Left colon (tissue), 2 donors: ENCODE data around the gene NFIA. TPM values are rescaled to one million over a fixed set of nuclear protein-coding genes. Genes with fewer than 3 reads are reported as not detected.

Source experiments
- ATAC-seq: fragments of 200-7000 bp; cut with Tn5 transposase; one replicate; pipeline ENCODE4 v1.9.1; 2020; ENCODE audit warnings: mild to moderate bottlenecking, moderate library complexity
- DNase-seq, 2 donors: peaks; one replicate each; pipeline ENCODE4 v3.0.0-alpha.2; 2020
- intact Hi-C, 2 donors: fragments of 100-400 bp; cut with DNase I in 1 of 2; cut with micrococcal nuclease in 1 of 2; formaldehyde crosslinking; loops; one replicate each; pipeline versions ENCODE4 v1.11.2 to v1.14.0; 2022; cut with DNase I, micrococcal nuclease
- total RNA-seq, 2 donors: library from RNA; stranded (reverse); fragmentation: NEBNext Ultra II Directional; extraction: Animal tissue kit (Norgen Biotek cat#: 25700); gene quantifications; one replicate each; pipeline ENCODE4 v1.2.1, GENCODE V29; 2021
- donor health status: DM: no; HTN: no; CAD: no.
- donor health status: DM: yes; HTN: yes; CAD: no.

NFIA gene
- total RNA-seq, 2 donors from 2014 or later: 51.1 to 51.4 TPM

DNA sequence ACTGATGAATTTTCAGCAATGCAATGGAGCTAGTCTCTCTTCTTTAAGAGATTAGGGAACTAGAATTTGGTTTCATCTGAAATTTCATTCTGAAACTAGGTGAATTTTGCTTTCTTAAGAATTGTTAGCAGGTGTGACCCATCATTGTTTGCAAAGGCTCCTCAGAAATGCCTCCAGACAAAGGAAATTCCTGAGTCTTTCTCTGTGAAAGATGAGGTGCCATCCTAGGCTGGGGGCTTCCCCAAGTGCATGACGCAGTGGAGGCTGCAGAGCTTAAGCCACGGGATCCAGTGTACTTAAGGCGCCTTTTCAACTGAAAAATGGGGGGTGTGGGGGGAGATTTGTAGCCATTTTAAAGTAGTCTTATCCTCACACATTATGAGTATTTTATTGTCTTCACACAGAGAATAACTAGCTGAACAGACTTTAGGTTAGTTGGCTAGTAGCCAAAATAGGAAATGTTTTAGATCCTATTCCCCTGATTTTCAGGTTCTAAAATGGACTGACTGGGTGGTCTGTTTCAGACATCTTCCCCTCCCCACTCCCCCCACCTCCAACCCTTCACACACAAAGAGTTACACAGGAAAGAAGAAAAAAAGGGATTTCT is 202.0 kb downstream of the NFIA start:
- DNase-seq (no peak), ATAC-seq (no peak)
- intact Hi-C loops: no loop called here

DNA sequence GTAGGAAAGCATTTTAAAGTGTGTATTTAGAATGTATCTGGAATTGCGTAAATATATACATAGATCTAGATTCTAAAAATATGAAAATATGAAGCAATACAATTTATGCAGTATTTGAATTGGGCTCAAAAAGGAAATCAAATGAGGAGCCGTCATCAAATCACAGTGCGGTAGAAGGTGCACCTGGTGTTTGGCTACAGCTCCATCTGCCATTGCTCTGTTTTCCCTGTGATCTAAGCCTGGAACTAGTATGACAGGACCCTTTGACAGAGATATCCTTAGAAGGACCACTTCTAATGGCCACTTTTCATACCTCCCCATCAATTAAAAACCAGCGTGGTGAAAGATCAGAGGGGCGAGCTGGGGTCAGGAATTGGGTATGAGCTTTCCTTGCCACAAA is 202.6 kb downstream of the NFIA start:
- intact Hi-C loops: no loop called here
- DNase-seq (no peak), ATAC-seq (no peak)

DNA sequence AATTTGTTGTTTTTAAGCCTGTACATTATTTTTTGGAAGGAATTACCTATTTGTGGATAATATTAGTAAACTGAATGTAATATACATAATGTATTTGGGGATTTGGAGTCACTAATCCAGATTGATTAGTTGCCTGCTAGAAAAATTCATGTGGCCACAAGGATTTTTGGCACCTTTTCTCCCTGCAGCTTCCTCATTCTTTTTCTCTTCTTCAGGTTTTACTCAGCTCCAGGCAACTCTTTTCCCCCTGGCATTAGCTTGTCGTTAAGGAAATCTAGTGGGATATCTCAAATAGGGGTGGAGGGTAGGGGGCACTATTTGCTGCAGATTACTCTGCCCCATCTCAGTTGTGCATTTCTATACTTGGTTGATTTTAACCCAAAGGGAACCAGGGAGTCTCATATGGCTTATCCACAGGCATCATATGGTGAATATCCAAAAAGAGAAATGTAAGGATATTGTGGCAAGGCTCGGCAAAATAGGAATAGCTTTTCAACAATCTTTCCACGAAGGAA is 203.1 kb downstream of the NFIA start:
- no peak for DNase-seq
- intact Hi-C loops: no loop called here
- ATAC-seq: no peak

DNA sequence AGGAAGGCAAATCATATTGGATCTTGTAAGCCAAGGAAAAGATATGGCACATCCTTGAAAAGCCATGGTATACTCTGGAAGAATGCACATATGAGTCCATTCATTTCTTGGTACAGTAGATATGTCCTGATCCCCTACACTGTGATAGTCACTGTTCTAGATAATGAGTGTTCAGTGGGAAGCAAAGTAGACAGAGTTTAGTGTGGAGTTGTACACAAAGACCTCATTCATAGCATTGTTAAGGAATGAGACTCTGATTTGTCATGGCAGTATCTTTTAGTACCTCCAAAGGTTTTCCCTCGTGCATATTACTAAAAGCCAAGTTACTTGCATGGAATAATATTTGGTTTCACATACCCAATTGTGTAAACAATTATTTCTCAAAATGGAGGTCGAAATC is 204.7 kb downstream of the NFIA start:
- intact Hi-C loops: no loop called here
- DNase-seq: no peak
- no peak for ATAC-seq

DNA sequence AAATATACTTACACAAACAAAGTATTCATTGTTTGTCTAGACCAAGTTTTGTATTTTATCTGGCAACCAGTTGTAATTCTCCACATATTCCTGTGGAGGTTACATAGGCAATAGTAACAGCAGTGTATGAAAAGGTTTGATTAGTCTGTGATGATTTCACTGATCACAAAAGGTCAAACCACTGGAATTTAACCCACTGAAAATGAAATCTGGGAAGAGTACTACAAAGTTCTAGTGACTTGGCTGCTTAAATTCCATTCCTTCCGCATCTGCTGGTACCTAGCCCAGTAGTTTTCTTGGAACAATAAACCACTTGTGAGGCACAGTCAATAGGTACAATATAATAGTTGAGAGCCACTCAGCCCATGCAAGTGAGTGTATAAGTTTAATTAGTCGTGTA is 205.4 kb downstream of the NFIA start:
- intact Hi-C loops: no loop called here
- no peak for DNase-seq
- ATAC-seq: no peak

DNA sequence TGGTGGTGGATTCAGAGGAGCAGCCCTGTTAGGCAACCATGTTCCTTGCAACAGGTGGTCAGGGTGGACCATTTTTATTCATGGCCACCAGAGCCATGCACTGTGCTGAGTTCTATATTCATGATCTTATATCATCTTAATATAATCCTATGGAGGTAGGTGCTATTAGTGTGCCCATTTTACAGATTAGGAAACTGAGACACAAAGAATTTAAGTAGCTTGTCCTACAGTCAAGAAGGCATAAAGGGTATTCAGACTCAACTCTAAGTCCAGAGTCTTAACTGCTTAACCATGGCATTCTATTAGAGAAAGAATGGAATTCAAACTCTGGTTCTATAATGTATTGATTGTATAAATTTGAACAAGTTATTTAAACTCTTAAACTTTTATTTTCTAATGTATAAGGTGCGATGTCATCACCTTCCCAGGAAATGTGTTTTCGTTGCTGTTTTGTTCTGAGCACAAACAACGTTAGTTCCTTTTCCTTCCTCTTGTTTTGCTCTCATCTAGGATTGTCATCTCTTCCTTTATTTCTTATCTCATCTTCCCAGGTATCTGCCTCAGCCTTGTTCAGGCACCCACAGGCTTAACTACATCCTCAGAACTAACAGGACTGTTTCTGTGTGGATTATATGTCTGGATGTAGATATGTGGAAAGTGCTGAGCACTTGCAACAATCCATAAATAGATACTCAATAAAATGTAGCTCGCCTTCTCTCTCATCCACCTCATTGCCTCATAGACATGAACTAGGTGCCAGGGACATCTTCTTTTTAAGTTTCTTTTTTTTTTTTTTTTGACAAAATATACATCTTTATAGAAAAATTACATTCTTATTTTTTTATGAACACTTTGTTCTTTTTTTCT is 207.1 kb downstream of the NFIA start:
- intact Hi-C loops: no loop called here
- ATAC-seq (no peak), DNase-seq (no peak)

DNA sequence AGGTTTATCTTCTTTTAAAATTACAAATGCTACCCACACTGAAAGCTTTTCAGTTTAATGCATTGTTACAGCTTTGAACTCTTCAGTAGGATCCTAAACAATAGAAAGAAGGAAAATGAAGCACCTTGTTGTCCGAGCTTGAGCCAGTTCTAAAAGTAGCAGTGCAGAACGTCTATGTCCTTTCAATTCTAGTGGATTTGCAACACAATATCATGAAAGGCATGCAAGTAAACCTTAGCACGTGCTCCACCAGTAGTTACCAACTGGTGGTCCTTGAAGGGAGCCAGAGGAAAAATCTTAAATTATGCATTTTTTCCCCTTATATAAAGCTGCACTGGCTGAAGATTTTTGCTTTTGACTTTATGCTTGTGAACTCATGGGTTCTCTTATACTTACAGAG is 208.2 kb downstream of the NFIA start:
- DNase-seq: no peak
- no peak for ATAC-seq
- intact Hi-C loops: no loop called here

DNA sequence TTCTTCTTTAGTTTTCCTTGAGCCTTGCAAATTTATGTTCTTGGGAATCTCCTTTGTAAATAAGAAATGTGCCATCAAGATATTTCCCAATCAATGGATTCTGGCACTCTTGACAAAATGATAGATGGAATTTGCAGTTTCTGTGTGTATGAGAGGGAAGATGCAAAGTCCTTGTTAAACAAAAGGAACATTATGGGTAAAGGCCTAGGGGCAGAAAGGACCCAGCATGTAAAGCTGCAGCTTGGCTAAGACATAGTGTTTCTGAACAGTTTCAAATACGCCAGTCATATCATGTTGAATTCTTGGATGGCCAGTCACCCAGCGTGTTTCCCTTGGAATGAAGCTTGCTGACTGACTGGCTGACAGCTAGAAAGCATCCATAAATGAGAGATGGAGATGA is 210.8 kb downstream of the NFIA start:
- DNase-seq (no peak), ATAC-seq (no peak)
- intact Hi-C loops: no loop called here

DNA sequence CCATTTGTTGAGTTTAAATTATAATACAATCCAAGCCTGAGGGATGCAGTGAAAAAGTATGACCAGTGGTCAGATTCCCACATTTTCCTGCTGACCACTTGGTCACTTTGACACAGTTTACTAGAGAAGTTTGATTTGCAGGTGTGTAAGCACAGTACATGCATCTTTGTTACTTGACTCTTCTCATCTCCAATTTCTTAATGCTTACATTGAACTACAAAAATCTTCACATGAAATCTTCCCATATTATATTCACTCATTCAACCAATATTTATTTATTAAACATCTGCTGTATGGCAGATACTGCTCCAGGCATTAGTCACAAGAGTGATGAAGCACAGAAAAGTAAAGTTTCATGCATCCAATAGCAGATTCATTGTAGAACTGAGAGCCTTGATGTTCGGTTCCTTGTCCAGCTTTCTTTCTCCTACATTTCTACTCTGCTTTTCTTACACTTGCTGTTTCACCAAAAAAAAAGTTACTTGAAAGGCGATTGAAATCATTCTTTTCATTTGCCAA is 211.7 kb downstream of the NFIA start:
- DNase-seq (no peak), ATAC-seq (no peak)
- intact Hi-C loops: no loop called here

DNA sequence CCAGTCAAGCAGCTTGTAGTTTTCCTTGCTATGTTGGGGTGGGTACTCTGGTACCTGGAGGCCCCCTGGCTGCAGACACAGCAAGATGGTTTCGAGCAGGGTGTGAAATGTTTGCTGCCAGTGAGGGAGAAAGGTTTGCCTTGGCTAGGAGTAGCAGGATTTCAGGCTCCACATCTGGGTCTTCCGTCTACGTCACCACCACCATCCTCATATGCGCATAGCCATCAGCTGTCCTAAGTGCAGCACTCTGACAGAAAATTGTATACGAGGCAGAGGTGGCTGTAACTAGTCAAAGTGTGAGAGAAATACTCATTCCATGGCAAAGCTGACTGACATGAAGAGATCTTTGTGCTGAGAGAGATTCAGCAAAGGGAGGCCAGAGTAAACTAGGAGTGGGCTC is 212.6 kb downstream of the NFIA start:
- ATAC-seq (no peak), DNase-seq (no peak)
- intact Hi-C loops: no loop called here

DNA sequence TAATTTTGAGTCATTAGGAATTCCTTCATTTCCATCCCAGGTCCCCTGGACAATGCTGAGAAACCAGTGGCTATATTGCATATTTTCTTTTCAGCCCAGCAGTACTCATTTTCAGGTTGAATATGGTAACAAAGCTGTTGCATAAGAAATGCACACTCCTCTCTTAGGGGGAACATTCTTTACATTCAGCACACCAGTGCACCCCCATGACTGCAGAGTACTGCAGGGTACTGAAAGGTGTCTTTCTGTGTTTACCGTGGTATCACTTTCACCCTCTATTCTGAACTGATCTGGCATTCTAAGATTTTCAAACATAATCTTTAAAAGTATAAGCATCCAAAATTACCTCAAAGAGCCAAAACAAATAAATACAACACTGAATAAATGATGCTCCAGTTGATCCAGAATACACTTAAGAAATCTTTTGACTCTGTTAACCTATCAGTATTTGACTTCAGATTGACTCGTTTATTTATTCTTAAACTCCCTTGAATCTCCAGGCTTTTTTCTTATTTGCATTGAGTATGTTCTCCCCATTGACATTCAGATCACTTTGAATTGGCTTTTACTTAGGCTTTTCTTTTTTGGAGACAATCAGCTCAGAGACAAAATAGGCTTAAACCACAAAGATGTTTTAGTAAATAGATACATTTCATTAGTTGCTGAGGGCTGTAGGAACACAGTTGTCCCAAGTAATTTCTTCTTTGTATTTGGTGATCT is 213.6 kb downstream of the NFIA start:
- no peak for DNase-seq
- intact Hi-C loops: no loop called here
- no peak for ATAC-seq

DNA sequence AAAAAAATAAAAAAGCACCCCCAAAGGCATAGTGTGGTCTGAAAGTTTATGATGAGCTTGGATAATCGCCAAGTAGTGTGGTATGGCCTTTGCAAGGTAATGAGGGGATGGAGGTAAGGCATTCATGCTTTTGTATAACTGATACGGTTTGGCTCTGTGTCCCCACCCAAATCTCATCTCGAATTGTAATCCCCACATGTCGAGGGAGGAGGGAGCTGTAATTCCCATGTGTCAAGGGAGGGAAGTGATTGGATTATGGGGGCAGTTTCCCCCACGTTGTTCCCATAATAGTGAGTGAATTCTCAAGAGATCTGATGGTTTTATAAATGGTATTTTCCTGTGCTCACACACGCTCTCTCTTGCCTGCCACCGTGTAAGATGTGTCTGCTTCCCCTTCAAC is 215.5 kb downstream of the NFIA start:
- DNase-seq (no peak), ATAC-seq (no peak)
- intact Hi-C loops: no loop called here

DNA sequence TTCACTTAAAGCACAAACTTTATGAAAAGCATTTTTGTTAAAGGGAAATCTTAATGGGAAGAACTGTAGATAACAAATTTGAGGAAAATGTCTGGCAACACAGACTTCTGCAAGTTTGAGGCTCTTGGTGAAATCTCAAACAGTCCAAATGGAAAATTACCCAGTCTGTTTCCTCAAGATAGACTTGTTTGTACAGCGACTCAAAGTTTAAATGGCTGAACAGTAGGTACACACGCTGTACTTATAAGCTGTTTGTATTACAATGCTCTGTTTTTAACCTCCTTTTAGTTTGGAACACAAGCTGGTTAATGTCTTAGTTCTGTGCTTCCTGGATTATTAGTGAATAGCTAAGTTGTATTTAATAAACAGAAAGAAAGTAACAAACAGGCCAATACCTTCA is 217.1 kb downstream of the NFIA start:
- peak; percentile 83 for ATAC-seq
- intact Hi-C loops: no loop called here
- no peak for DNase-seq

DNA sequence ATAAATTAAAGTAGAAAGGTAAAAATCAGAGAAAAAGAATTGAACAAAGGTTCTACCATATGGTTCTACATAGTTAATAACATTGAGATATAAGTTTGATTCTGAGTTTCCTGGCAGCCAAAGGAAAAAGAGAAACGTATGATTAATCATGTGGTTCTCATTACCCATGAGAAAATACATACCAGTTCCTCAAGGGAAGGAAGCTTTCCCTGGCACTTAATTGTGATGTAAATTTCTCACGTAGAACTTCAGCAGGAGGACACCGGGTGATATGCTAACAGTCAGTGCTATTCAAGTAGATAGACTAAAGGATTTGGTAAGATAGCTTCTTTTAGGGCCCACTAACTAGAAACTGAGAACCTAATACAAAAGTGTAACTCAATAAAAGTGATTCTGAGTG is 218.5 kb downstream of the NFIA start:
- ATAC-seq (no peak), DNase-seq (no peak)
- intact Hi-C loops: no loop called here

DNA sequence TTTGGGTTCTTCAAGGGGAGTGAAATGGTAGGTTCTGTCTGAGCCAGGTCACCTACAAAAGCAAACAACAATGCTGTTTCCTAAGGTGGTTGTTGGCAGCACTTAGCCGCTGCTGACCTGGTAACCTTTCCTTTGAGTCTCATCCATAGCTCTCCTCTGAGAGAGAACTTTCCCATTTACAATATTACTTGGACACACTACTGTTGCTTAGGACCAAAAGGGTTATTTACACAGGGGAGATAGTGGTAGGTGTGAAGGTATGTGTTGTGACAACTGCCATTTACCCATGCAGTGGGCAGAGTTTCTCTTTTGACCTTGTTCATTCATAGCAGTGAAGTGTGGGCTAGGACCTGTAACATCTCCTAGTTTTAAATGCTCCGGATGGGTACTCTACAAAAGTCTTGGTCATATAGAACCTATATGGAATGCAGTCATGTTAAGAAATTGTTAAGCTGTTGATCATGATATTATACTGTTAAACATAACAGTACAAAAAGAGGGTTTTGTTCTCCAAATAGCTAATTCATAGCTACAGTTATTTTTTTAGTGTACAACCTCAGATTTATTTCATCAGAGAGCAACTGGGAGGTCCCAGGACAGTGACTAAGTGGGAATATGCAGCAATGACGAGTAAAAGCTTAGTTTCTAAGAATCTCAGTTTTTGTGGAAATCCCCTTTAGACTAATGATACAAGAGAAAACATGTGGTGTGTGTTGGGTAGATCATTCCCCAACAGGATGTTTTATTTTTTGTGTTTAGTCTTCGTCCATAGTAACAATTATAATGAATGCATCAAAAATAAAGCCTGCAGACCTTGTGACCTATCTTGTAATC is 219.7 kb downstream of the NFIA start:
- DNase-seq (no peak), ATAC-seq (no peak)
- intact Hi-C loops: no loop called here

DNA sequence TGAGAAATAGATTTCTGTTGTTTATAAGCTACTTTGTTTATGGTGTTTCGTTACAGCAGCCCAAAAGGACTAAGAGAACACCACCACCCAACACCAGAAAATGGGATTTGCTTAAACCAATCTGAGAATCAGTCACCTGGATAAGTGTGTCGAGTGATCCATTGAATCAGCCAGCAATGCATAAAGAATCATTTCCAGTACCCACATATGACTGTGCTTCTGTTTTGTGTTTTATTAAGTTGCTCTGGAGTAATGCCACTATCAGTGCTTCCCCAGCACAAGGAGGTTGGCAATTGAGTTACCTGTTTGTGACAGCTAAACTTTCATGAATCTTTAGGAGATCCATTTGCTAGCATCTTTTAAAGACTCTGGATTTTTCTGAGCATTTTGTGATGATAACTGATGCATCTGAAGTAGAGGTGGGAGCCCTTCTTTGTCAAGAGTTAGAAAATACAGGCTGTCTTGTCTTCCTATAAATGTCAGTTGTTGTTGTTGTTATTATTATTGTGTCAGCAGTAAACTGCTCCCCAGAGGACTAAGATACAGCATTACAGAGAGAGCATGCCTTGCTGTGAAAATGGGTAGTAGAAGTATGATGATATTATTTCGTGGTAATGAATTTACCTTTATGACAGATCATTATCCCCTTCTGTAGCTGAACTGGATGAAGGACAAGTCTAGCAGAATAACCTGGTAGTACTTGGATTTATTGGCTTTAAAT is 225.2 kb downstream of the NFIA start:
- no peak for DNase-seq
- no peak for ATAC-seq
- intact Hi-C loops: no loop called here

DNA sequence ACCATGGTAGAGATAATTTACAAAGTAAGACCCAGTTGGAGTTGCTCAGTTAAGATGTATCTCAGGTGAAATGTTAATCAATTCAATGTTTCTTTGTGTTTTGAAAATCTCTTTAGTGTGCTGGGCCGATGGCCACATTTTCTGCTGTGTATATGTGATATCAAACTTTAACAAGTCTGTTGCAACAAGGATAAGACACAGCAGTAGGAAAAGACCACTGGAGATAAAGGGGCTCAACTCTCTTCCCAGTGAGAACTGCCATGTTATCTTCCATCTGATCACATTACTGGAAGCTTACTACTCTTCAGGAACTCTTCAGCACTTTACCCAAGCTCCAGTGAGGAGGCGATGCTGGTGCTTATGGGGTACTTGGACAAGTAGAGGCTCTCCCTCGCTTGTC is 227.7 kb downstream of the NFIA start:
- DNase-seq (no peak), ATAC-seq (no peak)
- intact Hi-C loops: no loop called here

DNA sequence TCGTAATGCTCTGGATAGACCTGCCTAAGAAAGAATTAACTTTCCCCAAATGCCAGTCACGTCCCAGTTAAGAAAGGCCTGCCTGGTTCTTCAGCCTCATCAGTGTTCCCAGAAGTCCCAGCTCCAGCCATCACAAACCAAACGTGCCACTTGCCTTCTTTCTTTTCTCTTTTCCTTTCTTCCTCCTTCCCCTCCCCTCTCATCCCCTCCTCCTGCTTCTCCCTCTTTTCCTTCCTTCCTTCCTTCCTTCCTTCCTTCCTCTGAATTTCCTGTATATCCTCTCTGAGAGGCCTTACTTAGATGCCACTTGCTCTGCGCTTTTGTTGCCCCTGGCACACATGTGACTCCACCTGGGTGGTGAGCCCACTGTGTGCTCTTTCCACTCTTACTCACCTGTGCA is 228.2 kb downstream of the NFIA start:
- intact Hi-C loops: no loop called here
- no peak for ATAC-seq
- no peak for DNase-seq
